GM18520 (cell line): ENCODE measurements around the gene C1orf210.

Source experiments
- ATAC-seq: cut with Tn5 transposase; IDR thresholded peaks from one replicate; pipeline ENCODE4 v1.9.1; 2021; ENCODE audit not compliant: unreplicated experiment

C1orf210 gene

GRCh38 chr1:43296207-43296606, 10.8 kb upstream of the C1orf210 start:
- ATAC-seq: no peak

GRCh38 chr1:43294761-43295160, 9.4 kb upstream of the C1orf210 start:
- no peak for ATAC-seq

- ATAC-seq: no peak
Measured at GRCh38 chr1:43293896-43294760, 8.7 kb upstream of the C1orf210 start.

GRCh38 chr1:43293176-43293575, 7.8 kb upstream of the C1orf210 start:
- no peak for ATAC-seq

- ATAC-seq: no peak
Measured at GRCh38 chr1:43292679-43293078, 7.3 kb upstream of the C1orf210 start.

- ATAC-seq: no peak
Measured at GRCh38 chr1:43292216-43292615, 6.8 kb upstream of the C1orf210 start.

- no peak for ATAC-seq
Measured at GRCh38 chr1:43288785-43289706, 3.7 kb upstream of the C1orf210 start.

GRCh38 chr1:43288058-43288784, 2.8 kb upstream of the C1orf210 start:
- ATAC-seq: no peak

- ATAC-seq: no peak
Measured at GRCh38 chr1:43286533-43286932, 1.2 kb upstream of the C1orf210 start.

GRCh38 chr1:43286115-43286514, 734 bp upstream of the C1orf210 start:
- no peak for ATAC-seq

GRCh38 chr1:43284546-43285110, 753 bp downstream of the C1orf210 start:
- ATAC-seq: no peak

- ATAC-seq: no peak
Measured at GRCh38 chr1:43284065-43284464, 1.3 kb downstream of the C1orf210 start.

GRCh38 chr1:43282220-43283195, 2.9 kb downstream of the C1orf210 start:
- no peak for ATAC-seq

- no peak for ATAC-seq
Measured at GRCh38 chr1:43280692-43281091, 4.7 kb downstream of the C1orf210 start.

GRCh38 chr1:43279666-43280065, 5.7 kb downstream of the C1orf210 start:
- ATAC-seq: no peak

- no peak for ATAC-seq
Measured at GRCh38 chr1:43279161-43279560, 6.2 kb downstream of the C1orf210 start.

- no peak for ATAC-seq
Measured at GRCh38 chr1:43277116-43277876, 8.1 kb downstream of the C1orf210 start.

- ATAC-seq: no peak
Measured at GRCh38 chr1:43276673-43277072, 8.7 kb downstream of the C1orf210 start.
